Measurements from ENCODE around the gene TSACC.

The TSACC gene

GRCh38 chr1:156298852-156299357 is 39.4 kb upstream of the TSACC start, which contains the start of gene VHLL:
TSS of gene VHLL (minus strand) at chr1:156299307. CDS start at chr1:156299189, 118 bp downstream.
- H3K4me3 ChIP-seq (ENCODE audit: low read depth, low read length): no peak within 1 kb of the TSS
- TF ChIP-seq CTCF (IDR thresholded peaks at IDR 0.05; ENCODE audit: low read depth, low read length): no peak

- H3K4me3 ChIP-seq (ENCODE audit: low read depth, low read length): no peak overlapping the region
- no peak for TF ChIP-seq CTCF (IDR thresholded peaks at IDR 0.05; ENCODE audit: low read depth, low read length)
Measured at GRCh38 chr1:156303241-156303640, 35.1 kb upstream of the TSACC start.

GRCh38 chr1:156305215-156305614 is 33.1 kb upstream of the TSACC start:
- no peak overlapping the region for H3K4me3 ChIP-seq (ENCODE audit: low read depth, low read length)
- no peak for TF ChIP-seq CTCF (IDR thresholded peaks at IDR 0.05; ENCODE audit: low read depth, low read length)

- H3K4me3 ChIP-seq (ENCODE audit: low read depth, low read length): no peak overlapping the region
- no peak for TF ChIP-seq CTCF (IDR thresholded peaks at IDR 0.05; ENCODE audit: low read depth, low read length)
Measured at GRCh38 chr1:156308078-156308477, 30.2 kb upstream of the TSACC start.

GRCh38 chr1:156310962-156311361 is 27.4 kb upstream of the TSACC start:
- no peak overlapping the region for H3K4me3 ChIP-seq (ENCODE audit: low read depth, low read length)
- TF ChIP-seq CTCF (IDR thresholded peaks at IDR 0.05; ENCODE audit: low read depth, low read length): no peak

GRCh38 chr1:156316909-156317308 is 21.4 kb upstream of the TSACC start:
- TF ChIP-seq CTCF (IDR thresholded peaks at IDR 0.05; ENCODE audit: low read depth, low read length): no peak
- no peak overlapping the region for H3K4me3 ChIP-seq (ENCODE audit: low read depth, low read length)

- TF ChIP-seq CTCF (IDR thresholded peaks at IDR 0.05; ENCODE audit: low read depth, low read length): no peak; the same call in 1 of the 2 replicates
- H3K4me3 ChIP-seq (ENCODE audit: low read depth, low read length): no peak overlapping the region
Measured at GRCh38 chr1:156319664-156320063, 18.7 kb upstream of the TSACC start.
